Measurements from ENCODE around the gene FIS1. TPM values are rescaled to one million over a fixed set of nuclear protein-coding genes. Genes with fewer than 3 reads are reported as not detected.

Gene FIS1
- total RNA-seq, 1 donor from 2014 or later, result 118 TPM

DNA sequence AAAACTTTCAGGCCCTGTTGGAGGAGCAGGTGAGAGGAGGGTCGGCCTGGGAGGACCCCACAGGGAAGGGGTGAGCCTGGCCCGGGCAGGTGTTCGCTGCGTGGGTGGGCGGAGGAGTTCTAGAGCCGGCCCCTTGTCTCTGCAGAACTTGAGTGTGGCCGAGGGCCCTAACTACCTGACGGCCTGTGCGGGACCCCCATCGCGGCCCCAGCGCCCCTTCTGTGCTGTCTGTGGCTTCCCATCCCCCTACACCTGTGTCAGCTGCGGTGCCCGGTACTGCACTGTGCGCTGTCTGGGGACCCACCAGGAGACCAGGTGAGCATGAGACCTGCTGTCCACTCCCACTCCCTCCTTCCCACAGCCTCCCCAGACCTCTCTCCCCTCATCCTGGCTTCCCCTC lies 21.4 kb downstream of the FIS1 start:
- Mint-ChIP-seq H3K27ac (ENCODE audit: unreplicated experiment) (no peak overlapping the region), H3K27me3 (ENCODE audit: low read depth) (no peaks in the 10 kb centered on the region), H3K4me1 (ENCODE audit: low read depth) (peaks cover 18% of the 10 kb centered on the region), H3K36me3 (ENCODE audit: low read depth) (peaks cover 25% of the 10 kb centered on the region), H3K9me3 (ENCODE audit: low read depth) (no peaks in the 10 kb centered on the region), H3K4me3 (ENCODE audit: unreplicated experiment) (no peak overlapping the region)
- DNase-seq (ENCODE audit: low spot score), result no peak
- no peak for TF ChIP-seq CTCF (IDR thresholded peaks at IDR 0.05)

DNA sequence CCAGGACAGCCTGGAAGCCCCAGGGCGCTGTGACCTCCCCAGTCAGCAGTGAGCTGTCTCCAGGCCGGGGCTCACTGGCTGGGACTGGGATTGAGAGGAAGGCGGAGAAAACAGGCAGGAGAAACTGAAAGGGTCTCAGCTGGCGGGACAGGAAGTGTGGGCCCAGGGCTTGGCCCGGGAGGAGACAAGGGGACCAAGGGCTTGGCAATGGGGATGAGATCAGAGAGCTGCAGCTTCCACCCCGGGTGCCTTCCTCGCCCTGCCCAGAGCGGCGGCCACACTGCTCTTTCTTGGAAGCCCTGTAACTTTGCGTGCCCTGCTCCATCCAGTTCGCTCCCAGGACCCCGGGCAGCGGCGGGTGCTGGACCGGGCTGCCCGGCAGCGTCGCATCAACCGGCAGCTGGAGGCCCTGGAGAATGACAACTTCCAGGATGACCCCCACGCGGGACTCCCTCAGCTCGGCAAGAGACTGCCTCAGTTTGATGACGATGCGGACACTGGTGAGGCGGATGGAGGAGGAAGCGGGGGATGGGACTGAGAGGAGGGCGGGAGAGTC lies 22.5 kb downstream of the FIS1 start:
- Mint-ChIP-seq H3K36me3 (ENCODE audit: low read depth) (peaks cover 23% of the 10 kb centered on the region), H3K27me3 (ENCODE audit: low read depth) (no peaks in the 10 kb centered on the region), H3K4me1 (ENCODE audit: low read depth) (peaks cover 19% of the 10 kb centered on the region), H3K9me3 (ENCODE audit: low read depth) (no peaks in the 10 kb centered on the region), H3K4me3 (ENCODE audit: unreplicated experiment) (no peak overlapping the region), H3K27ac (ENCODE audit: unreplicated experiment) (no peak overlapping the region)
- no peak for DNase-seq (ENCODE audit: low spot score)
- no peak for TF ChIP-seq CTCF (IDR thresholded peaks at IDR 0.05)

DNA sequence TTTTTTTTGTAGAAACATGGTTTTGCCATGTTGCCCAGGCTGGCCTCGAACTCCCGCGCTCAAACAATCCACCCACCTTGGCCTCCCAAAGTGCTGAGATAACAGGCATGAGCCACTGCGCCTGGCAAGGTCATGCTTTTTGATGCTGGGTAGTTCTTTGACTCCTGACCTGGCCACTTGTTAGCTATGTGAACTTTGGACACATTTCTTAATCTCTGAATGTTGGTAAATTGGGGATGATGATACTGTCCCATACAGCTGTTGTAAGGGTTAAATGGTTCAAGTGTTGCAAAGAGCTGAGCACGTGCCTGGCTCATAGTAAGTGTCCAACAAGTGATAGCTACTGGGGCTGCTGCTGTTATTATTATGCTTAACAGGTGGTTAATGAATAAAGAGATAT lies 24.6 kb downstream of the FIS1 start:
- no peak overlapping the region for H3K27ac Mint-ChIP-seq (ENCODE audit: unreplicated experiment)
- H3K27me3 Mint-ChIP-seq (ENCODE audit: low read depth), result no peaks in the 10 kb centered on the region
- H3K36me3 Mint-ChIP-seq (ENCODE audit: low read depth), result peaks cover 20% of the 10 kb centered on the region

GRCh38 chr7:101218236-101219125 lies 26.4 kb downstream of the FIS1 start:
- Mint-ChIP-seq H3K36me3 (ENCODE audit: low read depth) (peaks cover 13% of the 10 kb centered on the region), H3K27ac (ENCODE audit: unreplicated experiment) (peak overlapping the region; percentile 94), H3K27me3 (ENCODE audit: low read depth) (no peaks in the 10 kb centered on the region), H3K4me1 (ENCODE audit: low read depth) (peaks cover 41% of the 10 kb centered on the region), H3K4me3 (ENCODE audit: unreplicated experiment) (peak overlapping the region; percentile 97), H3K9me3 (ENCODE audit: low read depth) (no peaks in the 10 kb centered on the region)
- TF ChIP-seq CTCF (IDR thresholded peaks at IDR 0.05), result no peak
- DNase-seq (ENCODE audit: low spot score), result no peak

More for the DNA sequence above, 24.6 kb downstream of the FIS1 start:
- Mint-ChIP-seq H3K4me3 (ENCODE audit: unreplicated experiment) (no peak overlapping the region), H3K4me1 (ENCODE audit: low read depth) (peaks cover 34% of the 10 kb centered on the region), H3K9me3 (ENCODE audit: low read depth) (no peaks in the 10 kb centered on the region)
- TF ChIP-seq CTCF (IDR thresholded peaks at IDR 0.05), result no peak
- no peak for DNase-seq (ENCODE audit: low spot score)

- Mint-ChIP-seq H3K36me3 (ENCODE audit: low read depth) (peaks cover 10% of the 10 kb centered on the region), H3K27me3 (ENCODE audit: low read depth) (no peaks in the 10 kb centered on the region), H3K4me1 (ENCODE audit: low read depth) (peaks cover 41% of the 10 kb centered on the region), H3K9me3 (ENCODE audit: low read depth) (no peaks in the 10 kb centered on the region), H3K4me3 (ENCODE audit: unreplicated experiment) (peak within 1 kb of the TSS; percentile 97), H3K27ac (ENCODE audit: unreplicated experiment) (peak within 1 kb of the TSS; percentile 94)
- DNase-seq (ENCODE audit: low spot score), result no peak
- TF ChIP-seq CTCF (IDR thresholded peaks at IDR 0.05), result peak; percentile 41
Measured at GRCh38 chr7:101217388-101218235, 27.3 kb downstream of the FIS1 start, which contains the start of the genes PLOD3 and ZNHIT1. Gene PLOD3 (minus strand): TSS chr7:101217581. CDS start chr7:101217274, 307 bp downstream. Gene ZNHIT1 (plus strand): TSS chr7:101218165. CDS start chr7:101218196, 31 bp downstream.

Data from chondrocyte (in vitro differentiated cells).